GM10266 (cell line): ENCODE measurements around the gene KCNQ5.

Experiments
- DNase-seq: peaks from one replicate; pipeline ENCODE4 v3.0.0; 2012; ENCODE audit errors: extremely low spot score
- TF ChIP-seq, protein P1 (sequence below): IDR thresholded peaks from 2 replicates; pipeline ENCODE4 v1.5.1; 2012; ENCODE audit warnings: mild to moderate bottlenecking, low read depth; ENCODE audit not compliant: control insufficient read depth, insufficient read depth; ENCODE audit errors: missing control alignments

The KCNQ5 gene

DNA sequence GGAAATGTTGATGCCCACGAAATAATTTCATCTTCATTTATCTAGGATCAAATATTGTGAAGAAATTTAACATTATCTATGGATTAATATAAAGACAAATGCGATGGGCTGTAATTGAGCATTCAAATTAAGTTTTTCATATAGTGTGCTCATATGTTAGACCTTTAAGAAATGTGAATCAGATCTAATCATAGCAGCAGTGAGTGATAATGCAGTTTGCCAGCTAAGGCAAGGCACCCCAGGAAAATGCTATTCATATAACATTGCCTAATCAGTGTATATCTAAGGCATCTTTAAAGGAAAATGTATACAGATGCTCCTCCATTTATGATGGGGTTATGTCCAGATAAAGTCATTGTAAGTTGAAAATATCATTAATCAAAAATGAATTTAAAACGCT, 135.2 kb downstream of the KCNQ5 start:
- TF ChIP-seq, protein P1, sequence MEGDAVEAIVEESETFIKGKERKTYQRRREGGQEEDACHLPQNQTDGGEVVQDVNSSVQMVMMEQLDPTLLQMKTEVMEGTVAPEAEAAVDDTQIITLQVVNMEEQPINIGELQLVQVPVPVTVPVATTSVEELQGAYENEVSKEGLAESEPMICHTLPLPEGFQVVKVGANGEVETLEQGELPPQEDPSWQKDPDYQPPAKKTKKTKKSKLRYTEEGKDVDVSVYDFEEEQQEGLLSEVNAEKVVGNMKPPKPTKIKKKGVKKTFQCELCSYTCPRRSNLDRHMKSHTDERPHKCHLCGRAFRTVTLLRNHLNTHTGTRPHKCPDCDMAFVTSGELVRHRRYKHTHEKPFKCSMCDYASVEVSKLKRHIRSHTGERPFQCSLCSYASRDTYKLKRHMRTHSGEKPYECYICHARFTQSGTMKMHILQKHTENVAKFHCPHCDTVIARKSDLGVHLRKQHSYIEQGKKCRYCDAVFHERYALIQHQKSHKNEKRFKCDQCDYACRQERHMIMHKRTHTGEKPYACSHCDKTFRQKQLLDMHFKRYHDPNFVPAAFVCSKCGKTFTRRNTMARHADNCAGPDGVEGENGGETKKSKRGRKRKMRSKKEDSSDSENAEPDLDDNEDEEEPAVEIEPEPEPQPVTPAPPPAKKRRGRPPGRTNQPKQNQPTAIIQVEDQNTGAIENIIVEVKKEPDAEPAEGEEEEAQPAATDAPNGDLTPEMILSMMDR = no peak
- no peak for DNase-seq

DNA sequence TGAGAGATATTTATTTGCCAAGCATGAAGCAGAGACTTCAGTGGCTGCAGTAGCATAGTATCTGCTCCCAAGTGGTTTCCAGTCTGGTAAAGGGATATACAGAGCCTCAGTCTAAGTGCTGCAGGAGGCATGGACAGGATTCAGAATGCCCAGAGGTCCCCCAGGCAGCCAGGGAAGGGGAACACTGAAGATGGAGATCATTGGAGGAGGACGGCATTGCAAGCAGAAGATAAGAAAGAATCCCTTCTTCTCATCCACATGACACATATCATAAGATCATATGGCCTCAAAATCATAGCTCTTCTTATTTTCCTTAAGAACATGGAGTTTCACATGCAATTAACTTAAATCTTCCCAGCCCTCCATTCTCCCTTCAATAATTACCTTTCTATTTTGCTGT, 136.1 kb downstream of the KCNQ5 start:
- DNase-seq = no peak
- TF ChIP-seq, protein P1 = no peak

DNA sequence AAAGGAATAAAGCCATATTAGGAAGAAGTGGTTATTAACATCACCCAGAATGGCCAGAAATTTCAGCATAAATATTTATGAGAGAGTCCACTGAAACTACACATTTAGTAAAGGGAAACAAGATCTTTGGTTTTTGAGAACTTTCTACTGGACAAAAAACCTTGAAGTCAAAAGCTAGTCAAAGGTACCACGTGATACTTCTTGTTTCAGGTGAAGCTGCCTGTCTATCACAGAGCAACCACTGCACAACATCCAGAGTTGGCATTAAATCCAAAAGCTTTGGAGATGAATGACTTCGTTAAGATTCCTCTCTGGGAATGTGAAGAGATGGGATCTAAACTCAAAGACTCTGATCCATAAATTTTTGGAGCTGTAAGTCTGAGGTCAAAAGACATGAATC, 137.0 kb downstream of the KCNQ5 start:
- TF ChIP-seq, protein P1 = no peak
- DNase-seq = no peak

DNA sequence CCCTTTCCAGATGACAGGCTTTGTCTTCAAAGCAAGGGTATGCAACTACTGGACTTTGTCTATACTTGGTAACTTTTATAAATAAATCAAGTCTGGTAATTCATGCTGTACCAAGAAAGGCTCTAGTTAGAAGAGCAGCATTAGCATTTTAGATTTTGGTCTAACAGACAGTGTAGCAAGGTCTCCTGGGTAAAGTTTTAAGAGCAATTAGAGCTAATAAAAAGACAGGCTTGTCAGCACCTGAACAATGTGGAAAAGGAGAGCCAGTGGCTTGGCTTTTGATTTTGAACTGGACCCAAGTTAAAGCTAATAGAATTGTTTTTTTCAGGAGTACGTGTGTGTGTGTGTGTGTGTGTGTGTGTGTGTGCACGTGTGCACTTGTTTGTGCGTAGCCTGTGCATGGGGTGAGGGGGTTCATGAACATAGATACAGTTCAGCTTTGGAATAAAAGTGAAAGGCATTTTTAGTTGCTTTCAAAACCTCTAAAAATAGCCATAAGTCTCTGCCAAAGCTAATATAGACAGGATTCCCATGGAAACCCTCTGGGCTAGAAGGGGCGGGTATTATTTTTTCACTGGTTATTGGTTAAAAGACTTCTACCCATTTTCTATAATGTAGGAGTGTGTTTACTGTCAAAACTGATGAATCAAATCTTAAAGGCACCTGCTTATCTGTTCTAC, 138.4 kb downstream of the KCNQ5 start:
- no peak for DNase-seq
- TF ChIP-seq, protein P1 = no peak

DNA sequence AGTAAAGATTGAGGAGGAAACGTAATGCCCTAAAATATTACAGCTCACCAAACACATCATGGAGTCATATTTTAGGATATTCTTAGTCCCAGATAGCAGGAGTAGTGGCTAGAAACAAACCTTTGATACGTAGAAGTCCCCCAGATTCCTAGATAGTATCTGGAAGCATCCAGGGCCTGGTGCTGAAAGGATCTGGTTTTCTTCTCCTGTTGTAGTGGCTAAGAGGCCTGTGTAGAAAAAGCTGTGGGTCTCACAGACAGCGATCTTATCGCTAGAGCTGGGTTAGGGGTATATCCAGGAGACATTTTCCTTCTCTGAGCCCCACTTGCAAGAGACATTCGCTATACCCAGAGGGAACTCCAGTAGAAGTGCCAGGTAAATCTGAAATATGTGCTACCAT, 139.9 kb downstream of the KCNQ5 start:
- no peak for DNase-seq
- TF ChIP-seq, protein P1 = no peak

DNA sequence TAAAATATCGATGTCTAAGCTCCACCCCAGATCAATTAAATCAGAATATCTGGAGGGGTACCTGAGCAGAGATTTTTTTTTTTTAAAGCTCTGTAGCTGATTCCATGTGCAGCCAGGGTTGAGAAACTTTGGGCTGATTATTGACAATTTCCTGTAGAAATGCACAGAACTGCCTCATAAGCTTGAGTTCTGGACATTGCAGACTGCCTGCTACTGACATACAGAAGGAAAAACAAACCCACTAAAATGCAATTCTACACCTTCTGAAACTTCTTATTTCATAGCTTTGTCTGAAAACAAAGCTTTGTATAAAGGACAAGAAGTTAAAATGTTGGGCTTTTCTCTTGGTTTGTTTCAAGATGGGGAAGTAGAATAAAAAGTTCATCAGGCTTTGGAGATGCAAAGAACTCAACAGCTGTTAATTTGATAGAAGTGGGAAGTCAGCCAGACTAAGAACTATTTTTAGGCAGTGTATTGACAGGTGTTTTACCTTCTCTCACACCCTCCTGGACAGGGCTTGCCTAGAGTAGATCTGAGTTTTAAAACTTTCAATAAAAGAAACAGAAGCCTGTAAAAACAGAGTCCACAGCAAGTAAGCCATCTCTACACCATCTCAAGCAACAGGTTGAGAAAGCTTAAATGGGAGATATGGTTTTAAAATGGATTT, 147.7 kb downstream of the KCNQ5 start:
- DNase-seq = no peak
- TF ChIP-seq, protein P1 = no peak

DNA sequence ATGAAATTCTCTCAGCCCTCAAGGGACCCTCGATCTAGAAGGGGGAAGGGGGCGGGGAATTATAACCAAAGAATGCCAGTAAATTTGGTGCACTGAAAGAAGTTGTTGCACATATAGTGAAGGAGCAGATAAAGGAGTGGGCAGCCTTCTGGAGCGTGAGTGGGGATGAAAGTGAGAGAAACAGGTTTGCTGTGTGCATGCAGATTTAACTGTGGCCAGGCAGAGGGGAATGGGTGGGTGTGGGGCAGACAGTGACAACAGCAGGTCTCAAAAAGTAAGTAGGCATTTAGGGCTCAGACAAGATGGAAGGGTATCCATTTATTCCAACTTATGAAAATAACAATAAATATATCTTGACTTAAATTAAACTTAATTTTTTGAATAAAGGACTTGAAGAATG, 149.1 kb downstream of the KCNQ5 start:
- TF ChIP-seq, protein P1 = no peak
- no peak for DNase-seq
